CD1c-positive myeloid dendritic cell (primary cell): Measurements from ENCODE around the gene FGD2.
"Not testable (repeated sequence)": the region's sequence is repeated elsewhere in the genome, so short reads cannot be mapped to it uniquely, and the experiment has no call there.

Experiments
- DNase-seq: peaks from one replicate; pipeline ENCODE4 v3.0.0-alpha.2; 2016; ENCODE audit errors: extremely low spot score

The FGD2 gene

GRCh38 chr6:37039958-37040357 is 34.5 kb downstream of the FGD2 start:
- DNase-seq, result peak; percentile 31

DNA sequence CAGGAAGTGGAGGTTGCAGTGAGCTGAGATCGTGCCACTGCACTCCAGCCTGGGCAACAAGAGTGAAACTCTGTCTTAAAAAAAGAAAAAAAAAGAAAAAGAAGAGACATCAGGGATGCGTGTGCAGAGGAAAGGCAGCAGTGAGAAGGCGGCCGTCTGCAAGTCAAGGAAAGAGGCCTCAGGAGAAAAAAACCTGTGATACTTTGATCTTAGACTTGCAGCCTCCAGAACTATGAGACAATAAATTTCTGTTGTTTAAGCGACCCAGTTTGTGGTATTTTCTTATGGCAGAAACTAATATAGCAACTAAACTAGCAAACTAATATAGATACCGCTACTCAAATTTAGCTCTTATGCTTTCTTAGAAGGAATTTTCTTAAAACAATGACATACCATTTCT is 36.1 kb downstream of the FGD2 start:
- no peak for DNase-seq

GRCh38 chr6:37042150-37042549 is 36.7 kb downstream of the FGD2 start:
- DNase-seq, result no peak

- not testable (repeated sequence) for DNase-seq
These were observed 37.6 kb downstream of the FGD2 start for GRCh38 chr6:37043091-37043490.

DNA sequence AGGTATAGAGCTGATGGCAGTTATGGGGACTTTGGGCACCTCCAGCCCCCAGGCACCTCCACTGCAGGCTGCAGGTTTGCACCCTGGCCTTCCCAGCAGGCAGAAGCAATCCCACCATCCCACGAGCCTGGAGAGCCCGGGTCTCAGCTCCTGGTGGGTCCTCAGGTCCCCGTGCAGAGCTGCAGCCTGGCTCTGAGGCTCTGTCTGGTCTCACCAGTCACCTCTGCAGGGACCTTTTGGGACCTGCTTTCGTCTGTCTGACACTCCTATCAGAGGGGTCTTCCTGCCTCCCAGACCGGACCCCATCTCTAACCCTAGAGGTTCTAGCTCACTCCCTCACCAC is 41.9 kb downstream of the FGD2 start:
- no peak for DNase-seq

- no peak for DNase-seq
These were observed 42.4 kb downstream of the FGD2 start for GRCh38 chr6:37047689-37048402.

- no peak for DNase-seq
These were observed 43.0 kb downstream of the FGD2 start for GRCh38 chr6:37048403-37048850.

DNA sequence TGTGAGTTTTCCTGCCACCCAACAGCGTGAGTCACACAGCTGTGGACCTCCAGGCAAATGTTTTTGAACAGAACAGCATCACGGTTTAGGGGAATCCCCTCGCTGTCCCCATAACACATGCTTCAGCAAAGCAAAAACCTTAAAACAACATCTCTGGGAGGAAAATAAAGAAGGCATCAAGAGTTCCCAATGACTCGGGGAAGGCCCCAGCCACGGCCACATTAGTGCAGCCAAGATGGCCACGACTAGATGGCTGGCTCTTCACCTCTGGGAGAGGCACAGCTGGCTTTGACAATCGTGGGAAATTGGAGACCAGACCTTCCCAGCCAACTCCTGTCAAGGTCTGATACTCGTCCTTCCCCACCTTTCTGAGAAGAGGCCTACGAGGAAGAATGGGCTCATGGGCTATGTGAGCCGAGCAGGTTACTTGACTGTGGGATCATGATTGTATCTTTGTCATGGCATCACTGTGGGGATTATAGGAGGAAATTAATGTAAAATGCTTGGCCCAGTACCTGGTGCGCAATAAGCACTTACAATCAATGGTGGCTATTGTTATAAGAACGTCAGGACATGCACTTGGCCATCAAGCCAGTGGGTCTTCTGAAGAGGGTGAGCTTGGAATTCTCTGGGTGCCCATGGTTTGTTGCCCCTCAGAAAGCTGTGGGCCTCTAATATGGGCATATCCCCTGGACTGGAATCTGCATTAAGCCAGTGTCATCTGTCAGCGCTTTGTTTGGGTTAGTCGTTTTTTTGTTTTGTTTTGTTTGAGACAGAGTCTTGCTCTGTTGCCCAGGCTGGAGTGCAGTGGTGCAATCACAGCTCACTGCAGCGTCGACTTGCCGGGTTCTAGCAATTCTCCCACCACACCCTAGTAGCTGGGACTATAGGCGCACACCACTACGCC is 43.6 kb downstream of the FGD2 start:
- DNase-seq, result peak; percentile 66

- DNase-seq, result no peak
These were observed 44.2 kb downstream of the FGD2 start for GRCh38 chr6:37049758-37050044.

DNA sequence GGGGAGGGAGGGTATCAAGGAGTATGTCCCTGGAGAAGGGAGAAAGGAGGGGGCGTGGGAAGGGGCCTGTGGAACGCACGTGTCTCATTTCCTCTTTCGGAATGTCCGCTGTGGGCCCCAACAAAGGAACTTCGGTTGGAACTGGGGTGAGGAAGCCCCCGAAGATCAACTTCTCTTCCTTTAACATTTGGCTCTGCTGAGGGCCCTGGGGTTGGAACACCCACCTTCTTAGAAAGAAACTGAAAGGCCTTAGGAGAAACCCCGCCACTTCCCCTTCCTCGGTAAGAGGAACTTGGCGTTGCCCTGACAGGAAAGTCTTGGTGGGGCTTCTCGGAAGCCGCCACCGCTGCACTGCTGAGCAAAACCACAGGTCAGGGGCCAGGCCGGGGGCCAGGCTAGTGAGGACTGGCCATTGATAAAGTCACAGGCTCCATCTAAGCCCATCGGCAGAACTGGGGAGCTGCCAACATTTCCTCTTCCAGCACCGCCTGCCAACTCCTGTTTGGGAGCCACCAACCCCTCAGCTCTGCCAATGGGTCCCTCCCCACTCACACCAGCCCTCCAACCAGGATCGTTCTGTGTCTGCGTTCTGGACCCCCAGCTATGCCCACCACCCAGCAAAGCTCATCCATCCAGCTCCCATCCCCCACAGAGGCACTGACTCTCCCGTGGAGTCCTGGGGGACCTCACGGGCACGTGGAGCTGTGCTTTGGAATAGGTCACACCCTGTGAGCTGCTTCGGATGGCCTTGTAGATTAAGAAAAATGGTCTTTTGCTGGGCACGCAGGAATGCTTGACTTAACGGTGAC is 44.8 kb downstream of the FGD2 start:
- DNase-seq, result peak; percentile 96

DNA sequence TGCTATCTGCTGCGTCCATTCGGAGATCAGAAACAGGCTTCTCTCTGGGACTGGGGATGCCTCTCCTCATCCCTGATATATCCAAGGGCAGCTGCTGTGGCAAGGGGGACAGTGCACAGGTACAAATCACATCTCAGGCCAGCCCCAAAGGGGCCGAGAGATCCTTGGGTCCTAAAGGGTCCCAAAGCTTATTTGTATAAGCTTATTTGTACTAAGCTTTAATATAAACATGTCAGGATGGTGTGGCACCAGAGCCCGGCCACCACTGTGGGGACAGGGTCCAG is 45.3 kb downstream of the FGD2 start:
- DNase-seq, result no peak

DNA sequence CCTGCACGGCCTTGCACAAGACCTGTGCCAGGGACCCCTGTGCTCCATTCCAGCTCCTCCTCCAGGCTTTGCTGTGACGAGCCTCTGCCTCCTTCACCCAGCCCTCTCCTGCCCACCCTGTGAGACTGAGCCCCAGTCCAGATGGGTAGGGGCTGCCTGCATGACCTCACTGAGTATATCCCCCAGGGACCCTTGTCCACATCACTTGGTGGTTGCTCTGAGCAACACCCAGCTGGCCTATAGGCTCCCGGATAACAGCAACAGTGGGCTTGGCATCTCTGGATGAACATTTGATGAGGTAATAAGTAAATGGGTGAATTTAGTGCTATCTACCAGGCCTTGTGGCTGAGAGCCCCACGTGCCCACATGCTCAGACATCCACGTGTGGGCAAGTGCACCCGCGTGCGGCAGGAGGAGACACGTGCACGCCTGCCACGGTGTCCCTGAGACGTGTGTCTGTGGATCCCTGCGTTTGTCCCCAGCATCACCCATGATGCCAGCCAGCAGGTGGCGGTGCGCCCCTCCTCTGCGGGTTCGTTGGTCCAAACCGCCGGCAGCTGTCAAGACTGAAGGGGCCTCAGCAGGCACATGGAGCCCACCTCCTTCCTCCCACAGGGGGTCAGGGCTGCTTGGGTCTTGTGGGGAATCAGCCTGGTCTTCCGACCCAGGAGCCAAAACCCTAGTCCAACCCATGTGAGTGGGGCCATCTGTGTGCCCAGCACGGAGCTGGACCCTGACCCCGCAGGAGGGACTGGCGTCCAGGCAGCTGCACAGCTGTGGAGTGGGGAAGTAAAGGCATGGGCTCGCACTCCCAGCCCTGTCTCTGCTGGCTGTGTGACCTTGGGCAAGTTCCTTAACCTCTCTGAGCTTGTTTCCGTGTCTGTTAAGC is 45.9 kb downstream of the FGD2 start:
- peak; percentile 86 for DNase-seq

DNA sequence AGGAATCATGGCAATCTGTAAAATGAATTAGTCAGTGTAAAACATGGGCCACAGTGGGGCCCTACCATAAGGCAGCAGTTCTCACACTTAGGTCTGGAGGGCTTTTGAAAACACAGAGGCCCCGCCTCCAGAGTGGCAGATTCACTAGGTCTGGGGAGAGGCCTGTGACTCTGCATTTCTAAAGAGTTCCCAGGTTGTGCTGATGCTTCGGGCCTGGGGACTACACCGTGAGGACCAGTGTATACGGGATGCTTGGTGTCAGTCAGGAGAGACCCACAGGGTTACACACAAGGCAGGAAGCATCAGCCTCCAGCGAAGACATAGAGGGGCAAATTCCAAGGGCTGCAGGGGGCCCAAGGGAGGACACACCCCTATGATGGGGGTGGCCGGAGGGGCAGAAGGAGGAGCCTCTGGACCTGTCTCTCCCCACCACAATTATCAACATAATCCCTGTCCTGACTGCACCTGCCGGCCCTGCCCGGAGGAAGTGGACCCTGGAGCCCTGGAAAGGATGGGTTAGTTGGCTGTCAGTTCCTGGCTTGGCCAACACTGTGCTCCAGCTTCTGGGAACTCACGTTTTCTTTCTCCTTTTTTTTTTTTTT is 46.7 kb downstream of the FGD2 start:
- DNase-seq, result peak; percentile 11

GRCh38 chr6:37053683-37054082 is 48.2 kb downstream of the FGD2 start:
- DNase-seq, result no peak

DNA sequence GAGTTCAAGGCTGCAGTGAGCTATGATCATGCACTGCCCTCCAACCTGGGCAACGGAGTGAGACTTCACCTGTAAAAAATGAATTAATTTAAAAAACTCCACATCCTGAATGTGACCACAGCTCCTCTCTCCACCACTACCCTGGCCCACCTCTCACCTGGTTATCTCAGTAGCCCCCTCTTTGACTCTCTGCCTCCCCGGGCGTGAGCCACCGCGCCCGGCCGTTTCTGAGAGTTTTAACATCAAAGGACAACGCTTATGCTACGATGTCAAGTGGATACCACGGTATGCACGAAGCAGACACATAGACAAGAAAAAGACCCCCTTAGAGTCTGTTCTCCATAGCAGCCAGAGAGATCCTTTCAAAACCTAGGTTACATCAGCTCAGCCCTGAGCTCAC is 48.7 kb downstream of the FGD2 start:
- no peak for DNase-seq

GRCh38 chr6:37054580-37054979 is 49.1 kb downstream of the FGD2 start:
- DNase-seq, result no peak

DNA sequence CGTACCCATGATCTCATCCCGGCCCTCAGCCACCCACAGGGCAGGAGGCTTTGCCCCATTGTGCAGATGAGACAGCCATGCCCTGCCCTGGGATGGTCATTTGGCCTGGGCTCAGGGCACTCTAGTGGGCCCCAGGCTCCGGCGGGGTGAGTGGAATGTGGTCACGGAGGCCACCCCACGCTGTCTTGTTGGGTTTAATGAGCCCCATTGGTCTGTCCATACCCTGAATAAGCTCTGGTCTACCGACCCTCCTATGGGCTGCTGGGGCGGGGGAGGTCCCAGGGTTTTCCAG is 50.6 kb downstream of the FGD2 start:
- DNase-seq, result no peak

- DNase-seq, result no peak
These were observed 51.1 kb downstream of the FGD2 start for GRCh38 chr6:37056439-37057127.

DNA sequence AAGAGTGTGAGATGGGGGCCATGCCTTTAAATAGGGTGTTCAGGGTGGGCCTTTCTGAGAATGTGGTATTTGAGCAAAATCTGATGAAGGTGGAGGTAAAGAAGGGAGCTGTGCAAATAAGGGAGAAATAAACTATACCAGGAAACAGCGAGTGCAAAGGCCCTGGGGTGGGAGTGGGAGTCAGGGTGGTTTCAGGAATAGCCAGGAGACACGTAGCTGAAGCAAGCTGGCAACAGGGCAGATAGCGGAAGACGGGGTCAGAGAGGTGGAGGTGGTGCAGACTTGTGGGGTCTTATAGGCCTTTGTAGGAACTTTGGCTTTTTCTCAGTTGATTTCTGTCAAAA is 51.6 kb downstream of the FGD2 start:
- DNase-seq, result no peak

DNA sequence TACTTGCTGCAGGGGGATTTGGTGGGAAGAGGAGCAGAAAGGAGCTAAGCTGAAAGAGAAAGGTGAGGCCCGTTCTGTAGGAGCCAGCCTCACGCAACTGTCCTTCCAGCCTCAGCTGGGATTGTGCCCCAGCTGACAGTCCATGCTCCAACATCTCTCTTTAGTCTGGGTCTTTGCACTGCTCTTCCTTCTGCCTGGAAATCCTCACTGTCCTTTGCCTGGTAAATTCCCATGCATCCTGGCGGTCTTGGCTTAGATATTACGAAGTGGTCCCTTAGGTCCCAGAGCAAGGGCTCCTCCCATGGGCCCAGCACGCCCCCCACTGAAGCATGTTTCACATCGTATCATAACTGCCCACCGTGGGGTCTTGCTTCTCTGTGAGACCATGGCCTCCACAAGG is 52.2 kb downstream of the FGD2 start:
- no peak for DNase-seq

- no peak for DNase-seq
These were observed 52.7 kb downstream of the FGD2 start for GRCh38 chr6:37058084-37058586.
